M059J (cell line): ENCODE data around the gene ZBTB49. TPM values are rescaled to one million over a fixed set of nuclear protein-coding genes. Genes with fewer than 3 reads are reported as not detected.

Experiments used
- DNase-seq: peaks from one replicate; pipeline ENCODE4 v3.0.0-alpha.2; 2012; ENCODE audit warnings: low read depth
- total RNA-seq: library from RNA; depleted of rRNA; stranded (reverse); fragments of >200 nt; shearing (Covaris generic); gene quantifications from 2 replicates; pipeline ENCODE4 v1.2.3, GENCODE V29; 2014

ZBTB49 gene
- total RNA-seq, 1 experiment from 2014 or later = 6.2 TPM

DNA sequence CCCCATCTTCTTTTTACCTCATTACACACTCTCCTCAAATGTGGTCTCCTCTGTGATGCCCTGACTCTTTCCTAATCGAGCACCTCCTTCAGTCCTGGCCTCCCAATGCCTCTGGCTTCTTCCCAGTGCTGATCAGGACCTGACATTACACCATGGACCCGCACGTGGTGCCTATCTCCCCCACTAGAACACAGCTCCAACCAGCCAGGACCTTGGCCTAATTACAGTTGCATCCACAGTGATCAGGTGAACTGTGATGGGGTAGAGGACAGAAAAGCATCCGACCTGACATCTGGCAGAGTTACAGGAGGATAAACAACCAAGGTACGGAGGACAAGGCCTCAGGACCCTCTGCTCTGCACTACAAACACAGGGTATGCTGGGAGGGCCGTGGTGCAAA lies 12.5 kb upstream of the ZBTB49 start:
- DNase-seq = no peak

GRCh38 chr4:4281787-4282186 lies 8.3 kb upstream of the ZBTB49 start:
- DNase-seq = no peak

DNA sequence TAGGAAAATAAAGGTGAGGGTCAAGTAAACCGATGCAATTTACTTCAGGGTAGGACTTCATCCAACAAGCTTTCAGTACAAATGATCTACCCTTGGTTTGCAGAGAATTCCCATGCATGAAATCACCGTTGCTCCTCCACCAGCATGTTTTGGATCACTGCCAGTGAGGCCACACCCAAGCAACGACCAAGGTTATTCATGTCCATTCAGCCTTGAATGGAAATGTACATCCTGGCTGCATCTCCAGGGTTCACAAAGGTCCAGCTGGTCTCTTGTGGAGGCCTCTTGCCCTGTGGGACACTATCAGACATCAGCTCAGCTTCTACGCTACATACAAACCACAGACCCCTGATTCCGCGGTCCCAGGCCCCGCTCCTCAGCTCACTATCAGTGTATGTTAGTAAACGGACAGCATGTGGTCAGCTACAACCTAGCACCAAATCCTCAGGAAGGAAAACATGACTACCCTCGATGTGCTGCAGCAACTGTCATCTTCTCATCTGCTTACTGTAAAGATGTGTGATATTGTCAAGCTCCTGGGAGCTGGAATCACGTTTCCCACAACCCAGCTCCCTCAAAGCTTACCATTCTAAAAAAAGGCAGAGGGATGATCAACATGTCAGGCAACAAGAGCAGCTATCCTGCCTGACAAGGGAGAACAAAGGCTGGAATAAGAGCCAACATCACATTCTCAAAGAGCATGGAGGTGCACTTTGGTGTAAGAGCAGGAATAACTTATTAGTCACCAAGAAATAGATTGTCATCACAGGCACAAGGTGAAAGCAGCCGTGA lies 5.0 kb upstream of the ZBTB49 start:
- DNase-seq = peak; percentile 20

GRCh38 chr4:4288098-4288497 lies 2.0 kb upstream of the ZBTB49 start:
- no peak for DNase-seq

- no peak for DNase-seq
Observed at GRCh38 chr4:4289055-4289454, 996 bp upstream of the ZBTB49 start.

GRCh38 chr4:4289597-4289940 lies 482 bp upstream of the ZBTB49 start:
- no peak for DNase-seq

- no peak for DNase-seq
Observed at GRCh38 chr4:4293279-4293678, 3.2 kb downstream of the ZBTB49 start.

- DNase-seq = no peak
Observed at GRCh38 chr4:4296283-4296846, 6.3 kb downstream of the ZBTB49 start.

DNA sequence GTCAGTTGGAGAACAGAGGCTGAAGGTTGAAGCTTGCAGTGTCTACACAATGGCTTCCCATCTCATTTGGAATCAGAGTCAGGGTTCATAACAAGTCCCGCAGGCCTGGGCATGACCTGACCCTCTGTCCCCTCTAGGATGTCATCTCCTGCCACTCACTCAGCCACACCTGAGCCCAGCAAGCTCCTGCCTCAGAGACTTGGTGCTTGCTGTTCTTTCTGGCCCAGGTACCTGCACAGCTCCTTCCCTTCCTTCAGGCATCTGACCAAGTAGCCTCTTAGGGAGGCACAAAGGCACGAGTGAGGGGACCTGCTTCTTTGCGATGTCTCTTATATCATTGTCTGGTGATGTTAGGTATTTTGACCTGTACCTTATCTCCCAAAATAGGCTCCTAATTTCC lies 9.0 kb downstream of the ZBTB49 start:
- no peak for DNase-seq

DNA sequence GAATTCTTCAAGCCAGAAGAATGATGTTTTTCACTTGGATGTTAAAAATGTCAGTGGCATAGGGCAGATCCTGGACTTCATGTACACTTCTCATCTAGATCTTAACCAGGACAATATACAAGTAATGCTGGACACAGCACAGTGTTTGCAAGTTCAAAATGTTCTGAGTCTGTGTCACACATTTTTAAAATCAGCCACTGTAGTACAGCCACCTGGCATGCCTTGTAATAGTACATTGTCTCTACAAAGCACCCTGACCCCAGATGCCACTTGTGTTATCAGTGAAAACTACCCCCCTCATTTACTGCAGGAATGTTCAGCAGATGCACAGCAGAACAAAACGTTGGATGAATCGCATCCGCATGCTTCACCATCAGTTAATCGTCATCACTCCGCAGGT lies 11.9 kb downstream of the ZBTB49 start:
- DNase-seq = no peak

DNA sequence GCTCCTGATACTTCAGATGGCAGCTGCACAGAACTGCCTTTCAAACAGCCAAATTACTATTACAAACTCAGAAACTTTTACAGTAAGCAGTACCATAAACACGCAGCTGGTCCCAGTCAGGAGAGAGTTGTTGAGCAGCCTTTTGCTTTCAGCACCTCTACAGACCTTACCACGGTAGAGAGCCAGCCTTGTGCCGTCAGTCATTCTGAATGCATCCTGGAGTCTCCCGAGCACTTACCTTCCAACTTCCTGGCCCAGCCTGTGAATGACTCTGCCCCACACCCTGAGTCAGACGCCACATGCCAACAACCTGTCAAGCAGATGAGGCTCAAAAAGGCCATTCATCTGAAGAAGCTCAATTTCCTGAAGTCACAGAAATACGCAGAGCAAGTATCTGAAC lies 12.4 kb downstream of the ZBTB49 start:
- no peak for DNase-seq

- no peak for DNase-seq
Observed at GRCh38 chr4:4306920-4307319, 16.9 kb downstream of the ZBTB49 start.

- peak; percentile 75 for DNase-seq
Observed at GRCh38 chr4:4308800-4309441, 18.9 kb downstream of the ZBTB49 start.

GRCh38 chr4:4311193-4311592 lies 21.1 kb downstream of the ZBTB49 start:
- no peak for DNase-seq

- DNase-seq = no peak
Observed at GRCh38 chr4:4315461-4316149, 25.6 kb downstream of the ZBTB49 start.

- no peak for DNase-seq
Observed at GRCh38 chr4:4316150-4316495, 26.1 kb downstream of the ZBTB49 start.

GRCh38 chr4:4317496-4318232 lies 27.6 kb downstream of the ZBTB49 start:
- DNase-seq = no peak

DNA sequence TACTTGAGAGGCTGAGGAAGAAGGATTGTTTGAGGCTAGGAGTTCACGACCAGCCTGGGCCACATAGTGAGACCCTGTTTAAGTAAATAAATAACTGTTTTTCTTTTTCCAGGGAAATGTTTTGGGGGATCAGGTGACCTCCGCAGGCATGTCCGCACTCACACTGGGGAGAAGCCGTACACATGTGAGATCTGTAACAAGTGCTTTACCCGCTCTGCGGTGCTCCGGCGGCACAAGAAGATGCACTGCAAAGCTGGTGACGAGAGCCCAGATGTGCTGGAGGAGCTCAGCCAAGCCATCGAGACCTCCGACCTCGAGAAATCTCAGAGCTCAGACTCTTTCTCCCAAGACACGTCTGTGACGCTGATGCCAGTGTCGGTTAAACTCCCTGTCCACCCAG lies 30.5 kb downstream of the ZBTB49 start:
- DNase-seq = no peak

GRCh38 chr4:4320951-4321714 lies 31.1 kb downstream of the ZBTB49 start:
- DNase-seq = no peak

GRCh38 chr4:4321951-4322688 lies 32.1 kb downstream of the ZBTB49 start:
- no peak for DNase-seq
